ENCODE data around the gene TAF12.
"Not testable (repeated sequence)": the region's sequence is repeated elsewhere in the genome, so short reads cannot be mapped to it uniquely, and the experiment has no call there.

- TF ChIP-seq POLR2A, POLR2AphosphoS5, SPI1 (IDR thresholded peaks at IDR 0.05; ENCODE audit: low read depth, low read length): not testable (repeated sequence)
Measured at GRCh38 chr1:28594686-28595411, 48.0 kb downstream of the TAF12 start.

Data from GM12891 (cell line).